ENCODE measurements around the gene TBC1D14.

GRCh38 chr4:7077371-7077770 is 167.7 kb downstream of the TBC1D14 start:
- no peak for TF ChIP-seq POLR2AphosphoS5 (IDR thresholded peaks at IDR 0.05; ENCODE audit: low read depth, low read length)
- TF ChIP-seq TAF1 (IDR thresholded peaks at IDR 0.05; ENCODE audit: low read depth, low read length), result no peak
- no peak for TF ChIP-seq POLR2A (IDR thresholded peaks at IDR 0.05; ENCODE audit: low read depth, low read length)
- no peak for TF ChIP-seq POU2F2 (IDR thresholded peaks at IDR 0.05; ENCODE audit: low read depth, low read length)
- no peak for TF ChIP-seq PAX5 (IDR thresholded peaks at IDR 0.05; ENCODE audit: insufficient read depth, low read length, severe bottlenecking)

Measured in GM12891 (cell line).